HepG2 (cell line): Measurements from ENCODE around the gene DGAT2. TPM values are rescaled to one million over a fixed set of nuclear protein-coding genes. Genes with fewer than 3 reads are reported as not detected.
A peak's percentile ranks its signal among the peaks of the same experiment; 100 is the strongest.

Experiments used
- ARNT2 ChIP-seq: sonication (generic); formaldehyde crosslinking; IDR thresholded peaks from 2 replicates; pipeline ENCODE4 v1.8.0; 2022; ENCODE audit warnings: mild to moderate bottlenecking, low read depth, missing genetic modification reagents, moderate library complexity
- DMAP1 ChIP-seq: IDR thresholded peaks from 2 replicates; pipeline ENCODE4 v1.6.1; 2016
- ELF3 ChIP-seq: IDR thresholded peaks from 2 replicates; pipeline ENCODE4 v1.6.1; 2016; ENCODE audit warnings: missing genetic modification reagents, missing compliant biosample characterization
- GMEB2 ChIP-seq: IDR thresholded peaks from 2 replicates; pipeline ENCODE4 v1.6.1; 2016; ENCODE audit warnings: missing biosample characterization, missing genetic modification reagents, low read depth
- HCFC1 ChIP-seq: fragments of 150-350 bp; IDR thresholded peaks from 2 replicates; pipeline ENCODE4 v1.6.1; 2014; ENCODE audit warnings: low read depth, low read length
- MTF2 ChIP-seq: sonication (generic); formaldehyde crosslinking; IDR thresholded peaks from 2 replicates; pipeline ENCODE4 v1.5.0; 2020; ENCODE audit warnings: missing genetic modification reagents, borderline replicate concordance
- PAWR ChIP-seq: sonication (generic); formaldehyde crosslinking; IDR thresholded peaks from 2 replicates; pipeline ENCODE4 v1.4.0; 2020; ENCODE audit warnings: missing genetic modification reagents, mild to moderate bottlenecking, borderline replicate concordance
- PHF8 ChIP-seq: sonication (generic); formaldehyde crosslinking; IDR thresholded peaks from 2 replicates; pipeline ENCODE4 v1.5.0; 2020; ENCODE audit warnings: missing genetic modification reagents
- RORA ChIP-seq: sonication (generic); formaldehyde crosslinking; IDR thresholded peaks from 2 replicates; pipeline ENCODE4 v1.5.0; 2020; ENCODE audit warnings: mild to moderate bottlenecking, missing genetic modification reagents, moderate library complexity
- SETDB1 ChIP-seq: sonication (generic); formaldehyde crosslinking; IDR thresholded peaks from 2 replicates; pipeline ENCODE4 v1.5.1; 2020; ENCODE audit warnings: missing genetic modification reagents, mild to moderate bottlenecking, borderline replicate concordance
- TBL1XR1 ChIP-seq: fragments of 150-350 bp; IDR thresholded peaks from 2 replicates; pipeline ENCODE4 v1.6.1; 2014; ENCODE audit warnings: borderline replicate concordance, low read length; ENCODE audit not compliant: partially characterized antibody
- TEAD3 ChIP-seq: optimal IDR thresholded peaks from 2 replicates; pipeline ENCODE3; 2016; ENCODE audit warnings: borderline replicate concordance
- ZBTB49 ChIP-seq: sonication (generic); formaldehyde crosslinking; IDR thresholded peaks from 2 replicates; pipeline ENCODE4 v1.4.0; 2020; ENCODE audit warnings: missing genetic modification reagents, borderline replicate concordance
- ZNF160 ChIP-seq: sonication (generic); formaldehyde crosslinking; IDR thresholded peaks from 2 replicates; pipeline ENCODE4 v1.8.0; 2022; ENCODE audit warnings: mild to moderate bottlenecking, inconsistent platforms, missing genetic modification reagents
- ZNF772 ChIP-seq: sonication (generic); formaldehyde crosslinking; IDR thresholded peaks from 2 replicates; pipeline ENCODE4 v1.5.0; 2020; ENCODE audit warnings: mild to moderate bottlenecking, missing genetic modification reagents
- polyA plus RNA-seq, 8 experiments: library from polyadenylated mRNA; depleted of rRNA in 3 of 8; stranded (reverse) in 7 of 8; unstranded in 1 of 8; fragments of >200 nt; fragmentation: Illumina TruSeq in 4 of 8; extraction: Trizol in 4 of 8; gene quantifications; 2 replicates each; pipeline versions ENCODE4 v1.2.1 to v1.2.3, GENCODE V29; 2011 to 2016; ENCODE audit warnings: low read depth in 4 of 8, missing spikeins in 1 of 8, mixed read lengths in 1 of 8; ENCODE audit not compliant: insufficient read depth in 1 of 8
- total RNA-seq, 5 experiments: library from RNA; depleted of rRNA; stranded (reverse); fragments of >200 nt; fragmentation: Illumina TruSeq; extraction: Trizol; gene quantifications; 2 replicates each; pipeline ENCODE4 v1.2.3, GENCODE V29; 2016; ENCODE audit warnings: low read depth in 1 of 5
- TF ChIP-seq, protein P1 (sequence below): sonication (generic); formaldehyde crosslinking; IDR thresholded peaks from one replicate; pipeline ENCODE4 v1.5.1; 2020; ENCODE audit warnings: mild to moderate bottlenecking, missing genetic modification reagents; ENCODE audit errors: not compliant biosample characterization
- TF ChIP-seq, protein P2 (sequence below): IDR thresholded peaks from 2 replicates; pipeline ENCODE4 v1.6.1; 2012; ENCODE audit warnings: low read depth, low read length, improper control_type of control experiment

The DGAT2 gene
- total and polyA plus RNA-seq, 2 of the 13 experiments (the other 11 are each of a cell fraction or from before 2014, with no cell fraction given): 39.0 to 65.6 TPM

DNA sequence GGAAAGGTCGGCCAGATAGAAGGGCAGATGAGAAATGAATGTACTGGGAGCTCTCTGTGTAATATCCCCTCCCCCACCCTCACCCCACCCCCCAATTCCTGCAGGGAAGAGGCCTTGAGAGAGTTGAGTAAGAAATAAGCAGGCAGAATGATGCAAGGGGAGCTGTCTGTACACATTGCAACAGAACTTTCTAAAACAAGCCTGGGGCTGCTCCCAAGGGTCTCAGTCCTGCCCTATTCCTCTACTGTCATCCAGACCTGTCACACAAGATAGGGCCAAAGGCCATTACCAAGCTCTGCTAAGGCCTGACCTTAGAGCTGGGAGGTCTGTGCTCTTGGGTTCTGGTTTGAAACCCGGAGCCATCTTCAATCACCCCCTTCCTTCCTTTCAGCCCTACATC, 5.7 kb upstream of the DGAT2 start (continued):
- TF ChIP-seq, protein P1, sequence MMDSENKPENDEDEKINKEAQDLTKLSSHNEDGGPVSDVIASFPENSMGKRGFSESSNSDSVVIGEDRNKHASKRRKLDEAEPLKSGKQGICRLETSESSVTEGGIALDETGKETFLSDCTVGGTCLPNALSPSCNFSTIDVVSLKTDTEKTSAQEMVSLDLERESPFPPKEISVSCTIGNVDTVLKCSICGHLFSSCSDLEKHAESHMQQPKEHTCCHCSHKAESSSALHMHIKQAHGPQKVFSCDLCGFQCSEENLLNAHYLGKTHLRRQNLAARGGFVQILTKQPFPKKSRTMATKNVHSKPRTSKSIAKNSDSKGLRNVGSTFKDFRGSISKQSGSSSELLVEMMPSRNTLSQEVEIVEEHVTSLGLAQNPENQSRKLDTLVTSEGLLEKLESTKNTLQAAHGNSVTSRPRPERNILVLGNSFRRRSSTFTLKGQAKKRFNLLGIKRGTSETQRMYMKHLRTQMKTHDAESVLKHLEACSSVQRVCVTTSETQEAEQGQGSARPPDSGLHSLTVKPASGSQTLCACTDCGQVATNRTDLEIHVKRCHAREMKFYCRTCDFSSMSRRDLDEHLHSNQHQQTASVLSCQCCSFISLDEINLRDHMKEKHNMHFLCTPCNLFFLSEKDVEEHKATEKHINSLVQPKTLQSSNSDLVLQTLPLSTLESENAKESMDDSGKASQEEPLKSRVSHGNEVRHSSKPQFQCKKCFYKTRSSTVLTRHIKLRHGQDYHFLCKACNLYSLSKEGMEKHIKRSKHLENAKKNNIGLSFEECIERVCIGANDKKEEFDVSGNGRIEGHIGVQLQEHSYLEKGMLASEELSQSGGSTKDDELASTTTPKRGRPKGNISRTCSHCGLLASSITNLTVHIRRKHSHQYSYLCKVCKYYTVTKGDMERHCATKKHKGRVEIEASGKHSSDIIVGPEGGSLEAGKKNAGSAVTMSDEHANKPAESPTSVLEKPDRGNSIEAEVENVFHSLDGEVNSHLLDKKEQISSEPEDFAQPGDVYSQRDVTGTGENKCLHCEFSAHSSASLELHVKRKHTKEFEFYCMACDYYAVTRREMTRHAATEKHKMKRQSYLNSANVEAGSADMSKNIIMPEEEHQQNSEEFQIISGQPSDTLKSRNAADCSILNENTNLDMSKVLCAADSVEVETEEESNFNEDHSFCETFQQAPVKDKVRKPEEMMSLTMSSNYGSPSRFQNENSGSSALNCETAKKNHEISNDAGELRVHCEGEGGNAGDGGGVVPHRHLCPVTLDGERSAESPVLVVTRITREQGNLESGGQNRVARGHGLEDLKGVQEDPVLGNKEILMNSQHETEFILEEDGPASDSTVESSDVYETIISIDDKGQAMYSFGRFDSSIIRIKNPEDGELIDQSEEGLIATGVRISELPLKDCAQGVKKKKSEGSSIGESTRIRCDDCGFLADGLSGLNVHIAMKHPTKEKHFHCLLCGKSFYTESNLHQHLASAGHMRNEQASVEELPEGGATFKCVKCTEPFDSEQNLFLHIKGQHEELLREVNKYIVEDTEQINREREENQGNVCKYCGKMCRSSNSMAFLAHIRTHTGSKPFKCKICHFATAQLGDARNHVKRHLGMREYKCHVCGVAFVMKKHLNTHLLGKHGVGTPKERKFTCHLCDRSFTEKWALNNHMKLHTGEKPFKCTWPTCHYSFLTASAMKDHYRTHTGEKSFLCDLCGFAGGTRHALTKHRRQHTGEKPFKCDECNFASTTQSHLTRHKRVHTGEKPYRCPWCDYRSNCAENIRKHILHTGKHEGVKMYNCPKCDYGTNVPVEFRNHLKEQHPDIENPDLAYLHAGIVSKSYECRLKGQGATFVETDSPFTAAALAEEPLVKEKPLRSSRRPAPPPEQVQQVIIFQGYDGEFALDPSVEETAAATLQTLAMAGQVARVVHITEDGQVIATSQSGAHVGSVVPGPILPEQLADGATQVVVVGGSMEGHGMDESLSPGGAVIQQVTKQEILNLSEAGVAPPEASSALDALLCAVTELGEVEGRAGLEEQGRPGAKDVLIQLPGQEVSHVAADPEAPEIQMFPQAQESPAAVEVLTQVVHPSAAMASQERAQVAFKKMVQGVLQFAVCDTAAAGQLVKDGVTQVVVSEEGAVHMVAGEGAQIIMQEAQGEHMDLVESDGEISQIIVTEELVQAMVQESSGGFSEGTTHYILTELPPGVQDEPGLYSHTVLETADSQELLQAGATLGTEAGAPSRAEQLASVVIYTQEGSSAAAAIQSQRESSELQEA: no peak
- TF ChIP-seq RORA (CRISPR knock-in tag) (no peak), ZNF160 (CRISPR knock-in tag) (no peak), TBL1XR1 (peak; percentile 59), ARNT2 (CRISPR knock-in tag) (no peak), MTF2 (CRISPR knock-in tag) (no peak), ZBTB49 (no peak), PAWR (CRISPR knock-in tag) (no peak), ELF3 (CRISPR knock-in tag) (peak; percentile 47; the same call in 1 of the 2 replicates), TEAD3 (CRISPR knock-in tag) (peak; percentile 69), HCFC1 (no peak), PHF8 (CRISPR knock-in tag) (no peak; the same call in 1 of the 2 replicates), DMAP1 (CRISPR knock-in tag) (peak; percentile 41; the same call in 1 of the 2 replicates), SETDB1 (CRISPR knock-in tag) (no peak), ZNF772 (CRISPR knock-in tag) (no peak), GMEB2 (CRISPR knock-in tag) (no peak)
- TF ChIP-seq, protein P2, sequence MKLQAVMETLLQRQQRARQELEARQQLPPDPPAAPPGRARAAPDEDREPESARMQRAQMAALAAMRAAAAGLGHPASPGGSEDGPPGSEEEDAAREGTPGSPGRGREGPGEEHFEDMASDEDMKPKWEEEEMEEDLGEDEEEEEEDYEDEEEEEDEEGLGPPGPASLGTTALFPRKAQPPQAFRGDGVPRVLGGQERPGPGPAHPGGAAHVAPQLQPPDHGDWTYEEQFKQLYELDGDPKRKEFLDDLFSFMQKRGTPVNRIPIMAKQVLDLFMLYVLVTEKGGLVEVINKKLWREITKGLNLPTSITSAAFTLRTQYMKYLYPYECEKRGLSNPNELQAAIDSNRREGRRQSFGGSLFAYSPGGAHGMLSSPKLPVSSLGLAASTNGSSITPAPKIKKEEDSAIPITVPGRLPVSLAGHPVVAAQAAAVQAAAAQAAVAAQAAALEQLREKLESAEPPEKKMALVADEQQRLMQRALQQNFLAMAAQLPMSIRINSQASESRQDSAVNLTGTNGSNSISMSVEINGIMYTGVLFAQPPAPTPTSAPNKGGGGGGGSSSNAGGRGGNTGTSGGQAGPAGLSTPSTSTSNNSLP: no peak
